Fibroblast of gingiva (primary cell): ENCODE results near the gene CD4.
A peak's percentile ranks its signal among the peaks of the same experiment; 100 is the strongest.
"Not testable (repeated sequence)": the region's sequence is repeated elsewhere in the genome, so short reads cannot be mapped to it uniquely, and the experiment has no call there.

Experiments used
- DNase-seq: peaks from one replicate; pipeline ENCODE4 v3.0.0-alpha.2; 2011; ENCODE audit warnings: low read depth

Gene CD4

GRCh38 chr12:6788972-6789924, at the start of gene CD4:
Gene CD4, plus strand, starts transcription at chr12:6789528. Its CDS starts 10,611 bp downstream, at chr12:6800139.
- no peak for DNase-seq

GRCh38 chr12:6742080-6742479, 47.2 kb upstream of the CD4 start:
- not testable (repeated sequence) for DNase-seq

- no peak for DNase-seq
Measured at GRCh38 chr12:6742834-6743233, 46.5 kb upstream of the CD4 start.

GRCh38 chr12:6743300-6743699, 46.0 kb upstream of the CD4 start:
- DNase-seq, result not testable (repeated sequence)

- no peak for DNase-seq
Measured at GRCh38 chr12:6745741-6746525, 43.4 kb upstream of the CD4 start.

- no peak for DNase-seq
Measured at GRCh38 chr12:6747216-6747615, 42.1 kb upstream of the CD4 start.

GRCh38 chr12:6748761-6749160, 40.6 kb upstream of the CD4 start:
- no peak for DNase-seq

- DNase-seq, result no peak
Measured at GRCh38 chr12:6750506-6750905, 38.8 kb upstream of the CD4 start.

- DNase-seq, result no peak
Measured at GRCh38 chr12:6751767-6752166, 37.6 kb upstream of the CD4 start.

GRCh38 chr12:6752167-6752920, 37.0 kb upstream of the CD4 start:
- peak; percentile 52 for DNase-seq

GRCh38 chr12:6752921-6753771, 36.2 kb upstream of the CD4 start, which contains the start of gene MLF2:
Gene MLF2, minus strand, starts transcription at chr12:6753141. Its CDS starts 807 bp downstream, at chr12:6752334.
- DNase-seq, result peak; percentile 99

- no peak for DNase-seq
Measured at GRCh38 chr12:6753772-6754356, 35.5 kb upstream of the CD4 start.

GRCh38 chr12:6754411-6754810, 34.9 kb upstream of the CD4 start:
- DNase-seq, result no peak

GRCh38 chr12:6757028-6757690, 32.2 kb upstream of the CD4 start:
- DNase-seq, result no peak

GRCh38 chr12:6758506-6759095, 30.7 kb upstream of the CD4 start:
- DNase-seq, result no peak

- DNase-seq, result no peak
Measured at GRCh38 chr12:6759741-6760140, 29.6 kb upstream of the CD4 start.

- no peak for DNase-seq
Measured at GRCh38 chr12:6763380-6763779, 25.9 kb upstream of the CD4 start.

- peak; percentile 98 for DNase-seq
Measured at GRCh38 chr12:6764011-6764828, 25.1 kb upstream of the CD4 start.
